ENCODE results near the gene LEKR1.
A peak's percentile ranks its signal among the peaks of the same experiment; 100 is the strongest.

Gene LEKR1

GRCh38 chr3:156806698-156807097, 19.5 kb upstream of the LEKR1 start:
- no peak overlapping the region for H3K4me3 ChIP-seq (ENCODE audit: low read length)
- no peak for TF ChIP-seq CTCF (conservative IDR thresholded peaks at IDR 0.05; ENCODE audit: low read length)
- DNase-seq (ENCODE audit: low read depth), result no peak

- no peak for DNase-seq (ENCODE audit: low read depth)
- no peak for TF ChIP-seq CTCF (conservative IDR thresholded peaks at IDR 0.05; ENCODE audit: low read length)
- H3K4me3 ChIP-seq (ENCODE audit: low read length), result no peak overlapping the region
Observed at GRCh38 chr3:156808025-156808424, 18.1 kb upstream of the LEKR1 start.

- H3K4me3 ChIP-seq (ENCODE audit: low read length), result no peak overlapping the region
- DNase-seq (ENCODE audit: low read depth), result peak; percentile 82
- no peak for TF ChIP-seq CTCF (conservative IDR thresholded peaks at IDR 0.05; ENCODE audit: low read length)
Observed at GRCh38 chr3:156811089-156811862, 14.9 kb upstream of the LEKR1 start.

- peak; percentile 49 for DNase-seq (ENCODE audit: low read depth)
- TF ChIP-seq CTCF (conservative IDR thresholded peaks at IDR 0.05; ENCODE audit: low read length), result no peak
- H3K4me3 ChIP-seq (ENCODE audit: low read length), result no peak overlapping the region
Observed at GRCh38 chr3:156812521-156813335, 13.4 kb upstream of the LEKR1 start.

- no peak overlapping the region for H3K4me3 ChIP-seq (ENCODE audit: low read length)
- no peak for TF ChIP-seq CTCF (conservative IDR thresholded peaks at IDR 0.05; ENCODE audit: low read length)
- DNase-seq (ENCODE audit: low read depth), result no peak
Observed at GRCh38 chr3:156814295-156814694, 11.9 kb upstream of the LEKR1 start.

GRCh38 chr3:156816091-156816793, 9.9 kb upstream of the LEKR1 start:
- TF ChIP-seq CTCF (conservative IDR thresholded peaks at IDR 0.05; ENCODE audit: low read length), result no peak
- peak; percentile 82 for DNase-seq (ENCODE audit: low read depth)
- peak overlapping the region; percentile 48 for H3K4me3 ChIP-seq (ENCODE audit: low read length)
